GM10248 (cell line): Measurements from ENCODE around the gene SCG2.

ENCODE experiments used
- CTCF ChIA-PET: fragments of 300-600 bp; sonication (Branson Sonifier 250); formaldehyde crosslinking; extraction: SDS; loops from one replicate; lab custom pipeline; 2021; ENCODE audit warnings: antibody characterized with exemption; lab: Yijun Ruan, JAX
- POLR2A ChIA-PET: fragments of 350-650 bp; sonication (Branson Sonifier 250); formaldehyde crosslinking; extraction: SDS; loops from one replicate; lab custom pipeline; 2020; ENCODE audit warnings: antibody characterized with exemption; lab: Yijun Ruan, JAX
- DNase-seq: peaks from one replicate; pipeline ENCODE4 v3.0.0; 2012; ENCODE audit errors: extremely low spot score
- CTCF ChIP-seq: IDR thresholded peaks from 2 replicates; pipeline ENCODE4 v1.5.1; 2012; ENCODE audit warnings: mild to moderate bottlenecking, low read depth; ENCODE audit errors: extremely low read depth, missing control alignments, control extremely low read depth

The SCG2 gene

GRCh38 chr2:223578846-223579245 is 23.3 kb downstream of the SCG2 start:
- CTCF ChIA-PET = no interaction called here
- no peak for TF ChIP-seq CTCF
- no peak for DNase-seq
- POLR2A ChIA-PET = no interaction called here

GRCh38 chr2:223576873-223577272 is 25.3 kb downstream of the SCG2 start:
- DNase-seq = no peak
- ChIA-PET CTCF (no interaction called here), POLR2A (no interaction called here)
- no peak for TF ChIP-seq CTCF

GRCh38 chr2:223570784-223571183 is 31.4 kb downstream of the SCG2 start:
- CTCF ChIA-PET = interaction anchor here (1.1 to 1.8 kb wide), 4 partner anchors 16 to 423 kb away, joined by 3 to 5 read pairs (median 3); no protein-coding TSS in a partner anchor
- POLR2A ChIA-PET = no interaction called here
- no peak for TF ChIP-seq CTCF
- no peak for DNase-seq

GRCh38 chr2:223566396-223566795 is 35.8 kb downstream of the SCG2 start:
- DNase-seq = no peak
- POLR2A ChIA-PET = no interaction called here
- CTCF ChIA-PET = interaction anchor here (0.8 to 1.4 kb wide), 3 partner anchors 11 to 36 kb away, joined by 3 to 4 read pairs (median 3); partner anchors contain the start of gene SCG2

GRCh38 chr2:223563462-223563861 is 38.7 kb downstream of the SCG2 start:
- no peak for DNase-seq
- TF ChIP-seq CTCF = no peak
- CTCF ChIA-PET = interaction anchor here (0.6 kb wide), 1 partner anchor 9 kb away, joined by 3 read pairs; no protein-coding TSS in a partner anchor
- POLR2A ChIA-PET = no interaction called here

More at GRCh38 chr2:223566396-223566795, 35.8 kb downstream of the SCG2 start:
- no peak for TF ChIP-seq CTCF

- POLR2A ChIA-PET = no interaction called here
- CTCF ChIA-PET = no interaction called here
- TF ChIP-seq CTCF = no peak
- DNase-seq = no peak
These were observed 40.1 kb downstream of the SCG2 start for GRCh38 chr2:223562078-223562477.

- TF ChIP-seq CTCF = no peak
- ChIA-PET CTCF (no interaction called here), POLR2A (no interaction called here)
- no peak for DNase-seq
These were observed 41.3 kb downstream of the SCG2 start for GRCh38 chr2:223560749-223561435.
